WTC11 (cell line): Measurements from ENCODE around the gene TMF1.

Experiments
- CBFB ChIP-seq: sonication (generic); formaldehyde crosslinking; IDR thresholded peaks from 2 replicates; pipeline ENCODE4 v1.8.1; 2022; ENCODE audit warnings: mild to moderate bottlenecking, low read depth, missing genetic modification reagents
- ESRRA ChIP-seq: sonication (generic); formaldehyde crosslinking; IDR thresholded peaks from 2 replicates; pipeline ENCODE4 v1.8.1; 2022; ENCODE audit warnings: mild to moderate bottlenecking, missing genetic modification reagents, borderline replicate concordance
- ZNF317 ChIP-seq: sonication (generic); formaldehyde crosslinking; IDR thresholded peaks from 2 replicates; pipeline ENCODE4 v1.8.1; 2023; ENCODE audit warnings: low read depth, mild to moderate bottlenecking, moderate library complexity, missing genetic modification reagents, borderline replicate concordance
- TF ChIP-seq, protein P1 (sequence below): fragments of 200-600 bp; IDR thresholded peaks from 2 replicates; pipeline ENCODE4 v1.8.0; 2022; ENCODE audit warnings: antibody characterized with exemption
- TF ChIP-seq, protein P2 (sequence below): sonication (generic); formaldehyde crosslinking; IDR thresholded peaks from 2 replicates; pipeline ENCODE4 v1.8.0; 2022; ENCODE audit warnings: mild to moderate bottlenecking, missing genetic modification reagents

GRCh38 chr3:69085168-69085832, 33.2 kb upstream of the TMF1 start:
- TF ChIP-seq, protein P1, sequence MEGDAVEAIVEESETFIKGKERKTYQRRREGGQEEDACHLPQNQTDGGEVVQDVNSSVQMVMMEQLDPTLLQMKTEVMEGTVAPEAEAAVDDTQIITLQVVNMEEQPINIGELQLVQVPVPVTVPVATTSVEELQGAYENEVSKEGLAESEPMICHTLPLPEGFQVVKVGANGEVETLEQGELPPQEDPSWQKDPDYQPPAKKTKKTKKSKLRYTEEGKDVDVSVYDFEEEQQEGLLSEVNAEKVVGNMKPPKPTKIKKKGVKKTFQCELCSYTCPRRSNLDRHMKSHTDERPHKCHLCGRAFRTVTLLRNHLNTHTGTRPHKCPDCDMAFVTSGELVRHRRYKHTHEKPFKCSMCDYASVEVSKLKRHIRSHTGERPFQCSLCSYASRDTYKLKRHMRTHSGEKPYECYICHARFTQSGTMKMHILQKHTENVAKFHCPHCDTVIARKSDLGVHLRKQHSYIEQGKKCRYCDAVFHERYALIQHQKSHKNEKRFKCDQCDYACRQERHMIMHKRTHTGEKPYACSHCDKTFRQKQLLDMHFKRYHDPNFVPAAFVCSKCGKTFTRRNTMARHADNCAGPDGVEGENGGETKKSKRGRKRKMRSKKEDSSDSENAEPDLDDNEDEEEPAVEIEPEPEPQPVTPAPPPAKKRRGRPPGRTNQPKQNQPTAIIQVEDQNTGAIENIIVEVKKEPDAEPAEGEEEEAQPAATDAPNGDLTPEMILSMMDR, result no peak
- no peak for TF ChIP-seq ESRRA (CRISPR knock-in tag)
- no peak for TF ChIP-seq CBFB
- no peak for TF ChIP-seq ZNF317
- TF ChIP-seq, protein P2, sequence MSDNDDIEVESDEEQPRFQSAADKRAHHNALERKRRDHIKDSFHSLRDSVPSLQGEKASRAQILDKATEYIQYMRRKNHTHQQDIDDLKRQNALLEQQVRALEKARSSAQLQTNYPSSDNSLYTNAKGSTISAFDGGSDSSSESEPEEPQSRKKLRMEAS (CRISPR knock-in tag), result 0 out of 2 replicates have a peak, but pooled peaks have one; percentile 39
